ENCODE results near the gene SLC22A4.

The SLC22A4 gene

DNA sequence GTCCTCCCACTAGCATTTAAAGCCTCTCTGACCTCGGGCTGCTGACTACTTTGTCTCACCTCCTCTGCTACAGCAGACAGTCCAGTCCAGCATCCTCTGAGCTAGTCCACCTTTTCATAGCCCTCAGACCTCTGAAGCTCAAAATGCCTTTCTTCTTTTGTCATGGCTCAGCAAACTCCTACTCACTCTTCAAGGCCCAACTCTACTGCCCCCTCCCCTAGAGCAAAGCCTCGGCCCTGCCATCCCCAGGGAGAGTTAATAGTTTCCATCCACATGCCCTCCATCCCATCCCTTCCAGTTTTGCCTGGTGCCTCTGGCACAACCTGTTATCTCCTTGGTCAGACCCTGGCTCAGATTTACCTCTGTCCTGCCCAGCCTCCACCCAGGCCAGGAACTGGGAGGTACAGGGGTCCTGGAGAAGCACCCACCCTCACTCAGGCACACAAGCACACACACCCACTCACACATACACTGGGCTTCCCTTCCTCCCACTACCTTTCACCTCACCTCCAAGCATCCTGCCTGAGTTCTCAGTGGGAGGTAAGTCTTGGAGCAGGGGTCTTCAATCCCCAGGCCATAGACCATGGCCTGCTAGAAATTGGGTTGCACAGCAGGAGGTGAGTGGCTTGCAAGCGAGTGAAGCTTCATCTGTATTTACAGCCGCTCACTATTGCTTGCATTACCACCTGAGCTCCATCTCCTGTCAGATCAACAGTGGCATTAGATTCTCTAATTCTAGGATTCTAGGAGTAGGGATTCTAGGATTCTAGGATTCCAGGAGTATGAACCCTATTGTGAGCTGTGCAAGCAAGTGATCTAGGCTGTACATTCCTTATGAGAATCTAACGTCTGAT, 18.6 kb upstream of the SLC22A4 start:
- DNase-seq (ENCODE audit: low read depth): no peak

GRCh38 chr5:132277256-132277655, 16.9 kb upstream of the SLC22A4 start:
- no peak for DNase-seq (ENCODE audit: low read depth)

GRCh38 chr5:132277971-132278853, 16.0 kb upstream of the SLC22A4 start:
- no peak for DNase-seq (ENCODE audit: low read depth)

DNA sequence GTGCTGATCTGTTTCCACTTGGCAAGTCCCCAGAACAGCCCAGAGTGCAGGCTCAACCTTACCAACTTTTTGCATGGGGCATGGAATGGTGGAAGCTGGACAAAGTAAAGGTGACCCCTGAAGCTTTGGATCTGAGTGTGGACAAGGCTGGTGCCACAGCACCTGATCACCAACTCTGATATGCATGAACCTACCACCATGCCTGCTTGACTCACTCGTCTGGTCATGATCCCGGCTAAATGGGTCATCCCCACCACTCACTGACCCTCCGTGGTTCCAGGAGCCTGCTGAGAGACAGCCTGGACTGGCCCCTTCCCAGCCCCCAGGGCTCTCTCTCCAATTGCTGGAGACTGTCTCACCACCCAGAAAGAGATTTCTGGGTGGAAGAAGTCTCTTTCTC, 14.4 kb upstream of the SLC22A4 start:
- no peak for DNase-seq (ENCODE audit: low read depth)

- no peak for DNase-seq (ENCODE audit: low read depth)
Observed at GRCh38 chr5:132280371-132281240, 13.6 kb upstream of the SLC22A4 start.

DNA sequence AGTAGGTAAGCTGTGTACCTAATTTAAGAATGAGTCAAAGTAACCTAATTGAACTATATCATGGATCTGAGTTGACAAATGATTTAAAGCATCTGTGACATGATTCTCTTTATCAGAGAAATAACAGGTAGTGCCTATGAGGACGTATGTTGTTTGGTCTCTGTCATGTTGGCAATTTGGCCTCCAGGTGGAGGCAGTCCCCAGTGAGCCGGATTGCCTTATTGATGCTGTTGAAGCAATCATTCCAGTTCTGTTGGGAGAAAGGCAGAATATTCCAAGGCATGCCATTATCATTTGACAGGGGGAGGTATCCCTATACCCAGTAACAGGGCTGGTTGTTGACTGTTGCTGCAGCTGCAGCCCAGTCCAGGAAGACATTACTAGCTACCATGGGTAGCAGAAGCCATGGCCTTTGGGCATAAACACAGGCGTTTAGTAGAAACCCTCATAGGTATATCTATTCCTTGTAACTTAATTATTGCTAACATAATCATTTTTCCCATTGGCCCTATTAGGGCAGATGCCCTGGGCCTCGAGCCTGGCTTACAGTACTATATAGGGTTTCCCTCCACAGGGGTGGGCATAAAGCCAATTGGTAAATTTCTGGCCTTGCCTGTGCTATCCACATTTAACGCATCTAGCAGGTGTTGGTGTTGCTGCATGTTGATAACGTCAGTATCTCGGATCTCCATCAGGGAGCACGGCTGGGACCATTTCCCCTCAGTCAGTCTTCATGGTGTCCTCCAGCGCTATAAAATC, 12.2 kb upstream of the SLC22A4 start:
- no peak for DNase-seq (ENCODE audit: low read depth)

GRCh38 chr5:132283423-132284043, 10.7 kb upstream of the SLC22A4 start:
- no peak for DNase-seq (ENCODE audit: low read depth)

DNA sequence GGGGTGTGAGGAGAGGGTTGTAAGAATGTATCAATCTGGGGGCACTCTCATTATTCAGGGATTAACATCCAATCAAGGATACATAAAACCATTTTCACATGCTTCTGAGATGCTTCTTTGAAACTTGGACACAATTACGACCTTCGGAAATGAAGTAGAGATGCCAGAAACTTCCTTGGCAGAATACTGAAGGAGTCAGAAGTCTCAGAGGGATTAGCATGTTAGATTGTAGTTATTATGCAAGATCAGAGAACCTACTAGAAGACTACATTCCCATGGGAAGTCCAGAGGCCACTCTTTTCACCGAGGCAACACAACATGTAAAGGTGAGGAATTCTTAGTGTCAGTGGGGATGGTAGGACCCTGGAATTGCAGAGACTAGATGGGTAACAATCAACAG, 5.1 kb upstream of the SLC22A4 start:
- DNase-seq (ENCODE audit: low read depth): no peak

DNA sequence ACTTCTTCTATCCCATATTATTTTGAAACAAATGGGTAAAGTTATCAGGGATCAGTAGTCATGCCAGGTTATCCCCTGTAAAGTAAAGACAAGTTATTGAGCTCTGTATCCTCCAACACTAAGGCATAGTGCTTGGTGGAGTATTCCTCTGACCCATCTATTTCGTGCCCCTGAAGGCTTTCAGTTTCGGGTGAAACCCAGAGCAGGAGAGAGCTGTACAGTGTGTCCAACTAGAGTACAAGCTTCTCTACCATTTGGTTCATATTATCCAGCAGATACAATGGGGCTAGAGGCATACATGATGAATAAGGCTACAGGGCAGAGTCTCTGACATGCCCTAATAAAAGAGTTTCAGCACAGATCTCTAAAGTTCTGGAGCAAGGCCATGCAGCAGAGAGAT, 3.2 kb upstream of the SLC22A4 start:
- no peak for DNase-seq (ENCODE audit: low read depth)

DNA sequence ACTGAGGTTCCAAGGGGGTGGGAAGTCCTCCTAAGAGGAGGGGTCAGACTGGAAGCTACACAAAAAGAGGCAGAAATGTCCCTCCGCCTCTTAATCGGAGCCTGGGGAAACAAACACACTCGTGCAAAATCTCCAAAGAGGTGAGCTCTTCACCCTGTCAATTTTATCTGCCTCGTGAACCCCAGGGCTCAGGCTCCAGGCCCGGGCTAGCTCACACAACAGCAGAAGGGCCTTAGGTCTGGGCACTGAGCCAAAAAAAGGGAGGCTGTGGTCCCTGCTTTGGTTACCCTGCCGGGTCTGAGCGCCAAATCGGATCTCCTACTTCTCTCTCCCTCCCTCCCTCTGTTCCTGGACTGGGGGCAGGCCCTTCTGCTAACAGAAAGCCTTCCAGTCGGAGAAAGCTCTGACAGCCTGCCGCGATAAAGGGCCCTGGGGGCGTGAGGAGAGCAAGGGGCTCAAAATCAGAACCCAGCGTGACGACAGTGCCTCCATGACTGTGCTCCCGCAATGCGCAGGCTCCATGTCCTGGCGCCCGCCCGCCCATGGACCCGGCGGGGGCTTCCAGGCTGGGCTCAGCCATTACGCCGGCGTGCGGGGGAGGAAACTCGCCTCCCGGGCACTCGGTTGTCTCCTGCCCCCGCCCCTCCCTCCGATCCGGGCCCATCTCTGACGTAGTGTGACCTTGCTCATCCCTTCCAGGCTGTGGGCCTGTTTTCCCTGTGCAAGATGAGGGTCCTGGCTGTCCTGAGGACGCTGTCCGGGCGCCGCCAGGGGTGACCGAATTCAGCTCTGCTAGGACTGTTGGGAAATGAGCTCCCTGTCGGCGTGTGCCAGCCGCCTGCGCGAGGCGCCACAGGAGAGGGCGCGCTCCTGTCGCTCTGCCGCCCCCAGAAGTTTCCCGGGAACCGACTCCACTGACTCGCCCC, 865 bp upstream of the SLC22A4 start:
- peak; percentile 63 for DNase-seq (ENCODE audit: low read depth)

DNA sequence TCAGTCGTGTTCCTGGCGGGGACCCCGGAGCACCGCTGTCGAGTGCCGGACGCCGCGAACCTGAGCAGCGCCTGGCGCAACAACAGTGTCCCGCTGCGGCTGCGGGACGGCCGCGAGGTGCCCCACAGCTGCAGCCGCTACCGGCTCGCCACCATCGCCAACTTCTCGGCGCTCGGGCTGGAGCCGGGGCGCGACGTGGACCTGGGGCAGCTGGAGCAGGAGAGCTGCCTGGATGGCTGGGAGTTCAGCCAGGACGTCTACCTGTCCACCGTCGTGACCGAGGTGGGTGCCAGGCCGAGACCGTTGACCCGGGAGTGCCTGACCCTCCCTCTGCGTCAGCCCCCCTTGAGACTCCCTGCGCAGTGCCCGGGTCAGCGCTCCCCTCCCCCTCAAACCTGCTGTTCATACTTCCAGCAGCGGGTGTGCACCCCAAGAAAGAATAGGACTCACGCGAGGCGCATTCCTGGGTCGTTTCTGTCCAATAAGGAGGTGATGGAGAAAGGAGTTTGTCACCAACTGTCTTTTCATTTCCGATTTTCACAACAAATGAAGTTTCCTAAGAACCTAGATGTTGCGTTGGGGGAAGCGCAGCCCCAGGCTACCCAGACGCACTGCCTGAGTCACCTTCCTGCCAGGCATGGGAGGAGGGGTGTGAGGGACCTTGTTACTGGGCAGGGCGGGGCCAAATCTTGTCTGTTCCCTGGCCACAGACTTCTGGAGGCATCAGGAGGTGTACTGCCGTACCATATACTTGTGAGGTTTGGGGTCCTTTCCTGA, 722 bp downstream of the SLC22A4 start:
- peak; percentile 76 for DNase-seq (ENCODE audit: low read depth)

DNA sequence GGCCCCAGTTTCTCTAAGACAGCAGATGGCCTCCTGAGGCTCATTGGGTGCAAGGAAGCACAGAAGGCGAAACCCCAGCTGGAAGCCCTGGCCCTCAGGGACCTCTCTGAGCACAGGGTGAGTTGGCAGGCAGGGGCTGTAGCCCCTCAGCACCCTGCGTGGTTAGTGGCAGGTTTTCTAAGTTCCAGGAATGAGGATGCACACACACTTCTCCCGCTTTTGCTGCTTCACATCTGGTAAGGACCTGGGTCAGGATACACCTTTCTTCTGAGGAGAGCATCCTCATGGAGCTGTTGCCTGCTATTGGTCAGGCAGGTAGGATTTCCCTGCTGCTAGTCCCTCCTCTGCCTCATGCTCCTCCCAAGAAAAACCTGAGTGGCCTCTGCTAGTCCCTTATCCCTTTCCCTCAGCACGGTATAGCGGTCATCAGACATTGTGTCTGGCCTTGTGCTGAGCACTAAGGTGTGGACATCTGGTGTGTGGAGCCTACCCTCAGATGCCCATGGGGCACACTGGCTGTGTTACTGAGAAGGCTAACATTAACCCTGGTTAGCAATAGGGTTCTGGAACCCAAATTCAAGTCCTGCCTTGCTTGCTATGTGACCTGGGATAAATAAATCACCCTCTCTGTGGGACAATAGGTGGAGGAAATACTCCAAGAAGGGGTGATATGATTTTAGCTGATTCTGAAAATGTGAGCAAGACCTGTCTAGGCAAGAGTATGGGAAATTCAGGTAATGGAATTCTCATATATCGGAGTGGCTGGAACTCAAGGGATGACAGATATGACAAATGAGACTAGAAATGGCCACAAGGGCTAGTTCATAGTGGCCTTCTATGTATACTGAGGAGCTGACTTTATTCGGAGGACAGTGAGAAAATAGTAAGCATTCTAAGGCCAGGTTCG, 1.6 kb downstream of the SLC22A4 start:
- DNase-seq (ENCODE audit: low read depth): no peak

DNA sequence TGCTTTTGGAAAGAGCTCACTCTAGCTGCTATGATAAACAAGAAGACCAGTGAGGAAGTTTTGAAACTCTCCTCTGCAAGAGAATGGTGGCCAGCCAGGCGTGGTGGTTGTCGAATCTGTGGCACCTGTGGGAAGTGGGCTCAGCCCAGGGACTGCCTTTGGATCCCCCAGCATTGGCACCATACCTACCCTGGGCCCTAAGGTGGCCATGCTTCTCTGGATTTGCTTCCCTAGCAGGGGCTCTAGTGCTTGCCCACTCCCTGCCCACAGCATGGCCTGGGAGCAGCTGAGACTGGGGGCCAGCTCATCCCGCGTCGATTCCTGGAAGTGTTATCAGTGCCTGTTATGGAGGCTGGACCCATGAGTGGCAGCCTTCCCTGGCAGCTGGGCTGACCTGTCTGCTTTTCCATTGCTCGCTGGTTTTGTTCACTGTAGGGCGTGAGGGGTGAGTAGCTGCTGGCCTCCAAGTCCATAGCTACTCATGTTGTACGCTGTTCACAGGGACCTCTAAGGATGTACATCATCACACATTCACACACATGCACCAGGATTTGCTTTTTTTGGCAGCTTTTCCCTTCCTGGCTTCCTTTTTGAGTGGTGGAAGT, 2.3 kb downstream of the SLC22A4 start:
- DNase-seq (ENCODE audit: low read depth): no peak

DNA sequence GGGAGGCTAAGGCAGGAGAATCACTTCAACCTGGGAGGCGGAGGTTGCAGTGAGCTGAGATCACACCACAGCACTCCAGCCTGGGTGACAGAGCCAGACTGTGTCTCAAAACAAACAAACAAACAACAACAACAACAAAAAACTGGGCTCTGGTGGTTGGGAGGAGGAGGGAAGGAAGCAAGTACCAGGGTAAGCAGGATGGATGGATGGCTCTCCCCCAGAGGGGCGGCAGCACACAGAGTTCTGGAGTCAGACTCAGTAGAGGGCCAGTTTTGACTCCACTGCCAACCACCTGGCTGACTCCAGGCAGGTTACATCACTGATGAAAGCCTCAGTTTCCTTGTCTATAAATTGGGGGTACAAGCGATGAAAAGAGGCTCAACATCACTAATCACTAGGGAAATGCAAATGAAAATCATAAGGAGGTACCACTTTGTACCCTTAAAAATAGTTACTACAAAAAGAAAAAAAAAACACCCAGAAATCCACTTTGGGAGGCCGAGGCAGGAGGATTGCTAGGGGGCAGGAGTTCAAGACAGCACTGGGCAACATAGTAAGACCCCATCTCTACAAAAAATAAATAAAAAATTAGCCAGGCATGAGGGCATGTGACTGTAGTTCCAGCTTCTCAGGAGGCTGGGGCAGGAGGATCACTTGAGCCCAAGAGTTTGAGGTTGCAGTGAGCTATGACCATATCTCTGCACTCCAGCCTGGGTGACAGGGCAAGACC, 3.2 kb downstream of the SLC22A4 start:
- no peak for DNase-seq (ENCODE audit: low read depth)

GRCh38 chr5:132298298-132299212, 4.4 kb downstream of the SLC22A4 start:
- DNase-seq (ENCODE audit: low read depth): no peak

DNA sequence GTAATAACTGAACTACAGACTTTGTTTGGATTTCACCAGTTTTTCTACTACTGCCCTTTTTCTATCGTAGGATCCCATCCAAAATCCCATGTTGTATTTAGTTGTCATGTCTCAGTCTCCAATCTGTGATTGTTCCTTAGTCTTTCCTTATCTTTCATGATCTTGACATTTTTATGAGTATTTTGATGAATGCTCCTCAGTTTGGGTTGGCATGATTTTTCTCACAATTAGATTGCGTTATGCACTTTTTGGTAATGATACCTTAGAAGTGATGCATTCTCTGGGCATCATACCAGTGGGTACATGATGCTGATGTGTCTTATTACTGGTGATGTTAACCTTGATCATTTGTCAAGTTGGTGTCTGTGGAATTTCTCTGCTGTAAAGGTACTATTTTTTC, 5.7 kb downstream of the SLC22A4 start:
- no peak for DNase-seq (ENCODE audit: low read depth)

Data from GM04504 (cell line).